Stromal cell of bone marrow (primary cell): ENCODE results near the gene CCDC197.

Experiments
- DNase-seq: peaks from one replicate; pipeline ENCODE4 v3.0.0-alpha.2; 2012; ENCODE audit warnings: low read depth

The CCDC197 gene

GRCh38 chr14:93997082-93997481 is at the start of gene CCDC197:
TSS of gene CCDC197 (plus strand) at chr14:93997301. CDS start at chr14:93998132, 831 bp downstream.
- no peak for DNase-seq

- DNase-seq = no peak
Observed at GRCh38 chr14:93949511-93950075, 47.5 kb upstream of the CCDC197 start.

- no peak for DNase-seq
Observed at GRCh38 chr14:93950948-93951634, 46.0 kb upstream of the CCDC197 start.

- no peak for DNase-seq
Observed at GRCh38 chr14:93951635-93952540, 45.2 kb upstream of the CCDC197 start.

GRCh38 chr14:93952829-93953228 is 44.3 kb upstream of the CCDC197 start:
- DNase-seq = no peak

- DNase-seq = no peak
Observed at GRCh38 chr14:93953263-93953662, 43.8 kb upstream of the CCDC197 start.

GRCh38 chr14:93953739-93954515 is 43.2 kb upstream of the CCDC197 start:
- DNase-seq = no peak

- DNase-seq = no peak
Observed at GRCh38 chr14:93954516-93954830, 42.6 kb upstream of the CCDC197 start.

- no peak for DNase-seq
Observed at GRCh38 chr14:93954900-93955849, 41.9 kb upstream of the CCDC197 start.

- no peak for DNase-seq
Observed at GRCh38 chr14:93955850-93956481, 41.1 kb upstream of the CCDC197 start.

- DNase-seq = no peak
Observed at GRCh38 chr14:93956514-93957332, 40.4 kb upstream of the CCDC197 start.

- no peak for DNase-seq
Observed at GRCh38 chr14:93957333-93957710, 39.8 kb upstream of the CCDC197 start.

- no peak for DNase-seq
Observed at GRCh38 chr14:93957751-93958566, 39.1 kb upstream of the CCDC197 start.

GRCh38 chr14:93958567-93959238 is 38.4 kb upstream of the CCDC197 start:
- DNase-seq = no peak

GRCh38 chr14:93959239-93960107 is 37.6 kb upstream of the CCDC197 start:
- no peak for DNase-seq

- no peak for DNase-seq
Observed at GRCh38 chr14:93960108-93960475, 37.0 kb upstream of the CCDC197 start.

GRCh38 chr14:93960774-93961438 is 36.2 kb upstream of the CCDC197 start:
- no peak for DNase-seq
